IPS-NIHi11 (cell line): ENCODE data around the gene RHBDF1.
"Not testable (repeated sequence)": the region's sequence is repeated elsewhere in the genome, so short reads cannot be mapped to it uniquely, and the experiment has no call there.

Experiments used
- DNase-seq: peaks from one replicate; pipeline ENCODE4 v3.0.0; 2012; ENCODE audit warnings: mixed read lengths, low spot score

RHBDF1 gene

DNA sequence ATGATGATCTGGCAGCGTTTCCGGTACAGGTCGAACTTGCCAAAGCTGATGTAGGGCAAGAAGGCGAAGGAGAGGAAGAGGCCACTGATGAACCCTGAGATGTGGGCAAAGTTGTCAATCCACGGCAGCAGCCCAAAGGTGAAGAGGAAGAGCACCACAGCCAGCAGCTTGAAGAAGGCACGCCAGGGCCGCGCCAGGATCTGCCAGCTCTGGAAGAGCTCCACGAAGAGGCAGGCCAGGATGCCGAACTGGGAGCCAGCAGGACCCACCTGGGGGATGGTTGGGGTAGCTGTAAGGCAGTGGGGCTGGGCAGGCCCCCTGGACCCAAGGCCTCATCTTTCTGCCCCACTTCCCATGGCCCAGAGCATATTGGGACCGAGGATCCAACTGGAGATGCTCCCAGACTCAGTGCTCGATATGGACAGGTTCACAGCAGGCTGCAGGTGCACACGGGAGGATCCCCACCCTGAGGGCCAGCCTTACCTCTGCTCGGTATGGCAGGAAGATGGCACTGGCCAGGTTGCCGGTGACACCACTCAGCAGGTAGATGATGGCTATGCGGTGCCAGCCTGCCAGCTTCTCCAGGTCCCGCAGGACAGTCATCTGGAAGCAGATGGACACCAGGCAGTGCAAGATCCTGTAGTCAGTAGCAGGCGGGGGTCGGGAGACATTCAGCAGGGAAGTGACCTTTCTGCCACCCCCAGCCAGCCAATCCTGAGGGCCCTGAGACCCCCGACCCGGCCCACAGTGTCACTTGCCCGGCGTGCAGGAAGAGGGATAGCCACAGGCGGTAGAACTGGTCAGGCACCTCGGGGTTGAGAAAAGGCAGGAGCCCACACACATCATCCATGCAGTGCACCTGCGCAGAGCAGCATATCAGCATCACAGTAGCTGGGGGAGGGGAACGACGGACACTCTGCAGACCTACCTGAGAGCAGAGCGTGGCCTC lies 13.7 kb downstream of the RHBDF1 start:
- DNase-seq, result no peak

DNA sequence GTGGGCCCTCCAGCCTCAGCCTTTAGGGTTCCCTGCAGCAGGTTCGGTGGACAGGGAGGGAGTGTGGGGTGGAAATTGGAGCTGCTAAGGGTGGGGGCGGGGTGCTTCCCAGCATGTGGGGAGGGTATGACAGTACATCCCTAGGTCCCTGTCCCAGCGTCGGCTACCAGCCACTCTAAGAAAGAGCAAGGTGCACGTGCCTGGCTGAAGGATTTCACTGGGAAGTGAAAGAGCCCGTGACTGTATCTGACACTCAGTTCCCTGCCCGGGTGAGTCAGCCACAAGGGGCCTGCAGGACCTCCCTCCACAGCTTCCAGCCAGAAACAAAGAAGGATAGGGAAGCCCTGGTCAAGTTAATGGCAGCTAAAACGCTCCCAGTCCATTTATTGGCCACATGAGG lies 14.7 kb downstream of the RHBDF1 start:
- DNase-seq, result no peak

- no peak for DNase-seq
Measured at GRCh38 chr16:56231-56927, 16.1 kb downstream of the RHBDF1 start.

GRCh38 chr16:55571-56136 lies 16.8 kb downstream of the RHBDF1 start:
- DNase-seq, result no peak

DNA sequence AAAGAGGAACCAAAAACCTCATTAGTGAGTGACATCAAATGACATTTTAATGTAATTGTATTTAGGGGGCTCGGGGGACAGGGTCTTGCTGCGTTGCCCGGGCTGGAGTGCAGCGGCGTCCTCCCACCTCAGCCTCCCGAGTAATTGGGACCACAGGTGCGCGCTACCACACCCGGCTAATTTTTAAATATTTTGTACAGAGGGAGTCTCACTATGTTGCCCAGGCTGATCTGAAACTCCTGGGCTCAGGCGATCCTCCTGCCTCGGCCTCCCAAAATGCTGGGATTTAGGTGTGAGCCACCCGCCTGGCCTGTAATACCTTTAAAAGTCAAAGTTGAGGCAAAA lies 18.2 kb downstream of the RHBDF1 start:
- no peak for DNase-seq

DNA sequence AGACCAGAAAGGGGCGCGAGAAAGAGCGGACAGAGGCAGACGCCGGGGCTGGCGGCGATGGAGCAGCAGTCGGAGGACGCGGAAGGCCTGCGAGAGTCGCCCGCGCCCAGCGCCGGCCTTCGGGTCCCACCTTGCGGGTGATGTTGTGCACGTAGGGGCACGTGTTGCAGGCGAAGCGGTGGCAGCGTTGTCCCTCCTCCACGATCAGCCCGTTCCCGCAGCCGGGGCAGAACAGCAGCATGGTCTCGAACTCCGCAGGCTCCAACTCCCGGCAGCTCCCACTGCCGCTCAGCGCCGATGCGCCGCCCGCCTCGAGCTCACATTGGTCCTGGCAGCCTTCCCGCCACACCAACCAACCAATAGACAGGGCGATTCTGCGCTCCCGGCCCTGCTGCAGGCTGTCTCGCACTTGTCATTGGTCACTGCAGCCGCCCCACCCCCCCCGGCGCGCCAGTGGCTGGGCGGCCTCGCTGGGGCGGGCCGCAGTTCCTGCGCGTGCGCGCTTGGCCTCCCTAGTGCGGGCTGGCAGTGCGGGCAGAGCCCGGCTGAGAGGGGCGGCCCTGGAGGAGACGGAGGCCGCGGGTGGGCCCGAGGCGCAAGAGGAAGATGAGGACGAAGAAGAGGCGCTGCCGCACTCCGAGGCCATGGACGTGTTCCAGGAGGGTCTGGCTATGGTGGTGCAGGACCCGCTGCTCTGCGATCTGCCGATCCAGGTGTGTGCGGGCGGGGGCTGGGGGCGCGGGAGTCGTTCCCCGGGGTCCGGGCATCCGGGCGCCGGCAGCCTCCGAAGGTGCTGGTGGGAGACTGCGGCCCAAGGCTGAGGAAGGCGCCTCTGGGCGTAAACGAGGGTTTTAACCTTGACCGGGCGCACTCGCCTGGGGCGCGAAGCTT lies 18.8 kb downstream of the RHBDF1 start, which contains the start of the genes POLR3K and SNRNP25:
POLR3K (minus strand) TSS at position 263 of the 891 bp plus-strand sequence; CDS start at position 241, 22 bp downstream.
SNRNP25 (plus strand) TSS at position 483 of the 891 bp plus-strand sequence; CDS start at position 672, 189 bp downstream.
- peak; percentile 100 for DNase-seq

DNA sequence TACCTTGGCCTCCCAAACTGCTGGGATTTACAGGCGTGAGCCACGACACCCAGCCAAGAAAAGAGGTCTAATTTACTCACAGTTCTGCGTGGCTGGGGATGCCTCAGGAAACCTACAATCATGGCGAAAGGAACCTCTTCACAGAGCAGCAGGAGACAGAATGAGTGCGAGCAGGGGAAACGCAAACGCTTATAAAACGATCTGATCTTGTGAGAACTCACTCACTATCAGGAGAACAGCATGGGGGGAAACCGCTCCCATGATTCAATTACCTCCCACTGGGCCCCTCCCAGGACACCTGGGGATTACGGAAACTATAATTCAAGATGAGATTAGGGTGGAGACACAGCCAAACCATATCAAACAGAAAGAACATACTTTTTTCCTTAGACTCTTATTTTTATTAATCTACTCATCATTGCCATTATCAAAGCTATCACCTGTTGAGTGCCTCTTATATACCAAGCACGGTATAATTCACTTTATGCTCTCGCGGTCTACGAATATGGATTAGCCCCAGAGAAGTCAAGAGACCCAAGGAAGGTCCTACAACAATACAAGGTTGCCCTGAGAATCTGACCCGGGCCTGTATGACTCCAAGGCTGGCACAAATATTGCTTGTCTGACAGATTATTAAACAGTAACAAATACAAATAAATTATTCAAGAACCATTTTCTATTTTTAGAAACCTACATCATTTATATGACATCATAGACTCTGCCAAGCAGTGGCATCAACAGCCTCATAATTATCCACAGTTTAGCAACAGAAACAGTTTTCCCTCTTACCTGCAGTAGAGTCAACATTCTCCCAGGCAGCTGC lies 21.5 kb downstream of the RHBDF1 start:
- DNase-seq, result no peak

DNA sequence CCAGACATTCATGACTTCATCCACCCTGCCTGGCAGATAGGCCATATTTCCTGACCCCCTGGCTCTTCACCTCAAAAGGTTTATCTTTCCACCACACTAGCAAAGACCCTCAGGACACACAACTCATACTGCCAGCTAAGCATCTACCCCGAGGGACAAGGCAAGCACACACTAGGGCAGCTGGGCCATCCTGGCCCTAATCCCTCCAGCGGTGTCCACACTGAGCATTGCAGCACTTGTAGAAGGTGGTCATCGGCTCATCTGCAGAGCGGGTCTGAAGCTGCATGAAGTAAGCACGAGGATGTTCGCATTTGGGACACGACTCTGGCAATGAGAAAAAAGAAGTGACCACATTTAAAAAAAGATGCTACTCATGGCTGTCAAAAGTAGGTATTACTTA lies 25.2 kb downstream of the RHBDF1 start:
- no peak for DNase-seq

DNA sequence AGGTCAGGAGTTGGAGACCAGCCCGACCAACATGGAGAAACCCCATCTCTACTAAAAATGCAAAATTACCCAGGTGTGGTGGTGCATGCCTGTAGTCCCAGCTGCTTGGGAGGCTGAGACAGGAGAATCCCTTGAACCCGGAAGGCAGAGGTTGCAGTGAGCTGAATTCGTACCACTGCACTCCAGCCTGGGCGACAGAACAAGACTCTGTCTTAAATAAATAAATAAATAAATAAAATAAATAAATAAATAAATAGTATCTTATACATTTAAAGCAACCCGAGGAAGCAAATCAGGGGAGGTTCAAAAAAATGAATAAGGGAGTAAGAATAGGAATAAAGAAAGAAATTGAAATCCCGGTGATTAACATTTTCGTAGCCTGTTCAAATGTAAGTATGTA lies 25.9 kb downstream of the RHBDF1 start:
- DNase-seq, result not testable (repeated sequence)

GRCh38 chr16:45454-45853 lies 27.0 kb downstream of the RHBDF1 start:
- no peak for DNase-seq

- DNase-seq, result no peak
Measured at GRCh38 chr16:44655-45054, 27.8 kb downstream of the RHBDF1 start.

DNA sequence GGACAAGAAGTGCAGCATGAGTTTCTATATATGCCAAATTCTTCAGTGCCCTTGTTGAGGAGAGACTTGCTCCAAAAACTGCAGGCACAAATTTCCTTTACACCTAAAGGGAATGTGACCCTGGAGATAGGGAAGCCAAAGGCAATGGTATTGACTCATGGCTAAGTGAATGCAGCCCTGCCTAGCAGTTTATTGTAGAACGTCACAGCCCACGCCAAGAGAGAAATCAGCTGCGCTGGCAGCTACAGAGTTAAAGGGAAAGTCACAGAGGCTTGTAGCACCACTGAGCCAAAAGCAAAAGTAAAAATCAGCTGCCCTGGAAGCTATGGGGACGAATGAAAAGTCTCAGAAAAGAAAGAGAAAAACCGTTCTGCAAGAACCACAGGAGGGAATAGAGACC lies 29.1 kb downstream of the RHBDF1 start:
- DNase-seq, result no peak

GRCh38 chr16:42691-43090 lies 29.7 kb downstream of the RHBDF1 start:
- no peak for DNase-seq

GRCh38 chr16:42069-42457 lies 30.4 kb downstream of the RHBDF1 start:
- DNase-seq, result no peak

GRCh38 chr16:41439-42068 lies 30.9 kb downstream of the RHBDF1 start:
- DNase-seq, result no peak

- DNase-seq, result no peak
Measured at GRCh38 chr16:38941-39892, 33.2 kb downstream of the RHBDF1 start.

GRCh38 chr16:38206-38605 lies 34.2 kb downstream of the RHBDF1 start:
- not testable (repeated sequence) for DNase-seq

- DNase-seq, result no peak
Measured at GRCh38 chr16:37511-37910, 34.9 kb downstream of the RHBDF1 start.

- DNase-seq, result no peak
Measured at GRCh38 chr16:36336-36984, 36.0 kb downstream of the RHBDF1 start.
